Gastroesophageal sphincter (tissue), 4 donors: ENCODE results near the gene GHSR. TPM values are rescaled to one million over a fixed set of nuclear protein-coding genes. Genes with fewer than 3 reads are reported as not detected.

Experiments
- ATAC-seq: fragments of 150-250 bp; one replicate; pipeline ENCODE4 v1.9.1; 2016; ENCODE audit warnings: mild to moderate bottlenecking, moderate library complexity
- H3K27ac ChIP-seq, 4 donors: fragments of 200-600 bp; sonication (generic) in 3 of 4; 1 replicate in 3 of 4; 2 replicates in 1 of 4; pipeline ENCODE4 v1.5.1; 2016 to 2019
- H3K27me3 ChIP-seq: fragments of 200-600 bp; sonication (generic); one replicate; pipeline ENCODE4 v1.5.1; 2019
- H3K36me3 ChIP-seq, 2 donors: fragments of 200-600 bp; sonication (generic); one replicate each; pipeline ENCODE4 v1.5.1; 2019; ENCODE audit warnings: control low read depth in 1 of 2
- H3K4me1 ChIP-seq, 3 donors: fragments of 200-600 bp; sonication (generic); 1 replicate in 2 of 3; 2 replicates in 1 of 3; pipeline ENCODE4 v1.5.1; 2016 to 2019; ENCODE audit warnings: control low read depth in 2 of 3
- H3K4me3 ChIP-seq, 2 donors: fragments of 200-600 bp; sonication (generic); one replicate each; pipeline ENCODE4 v1.5.1; 2019; ENCODE audit warnings: mild to moderate bottlenecking in 1 of 2, moderate library complexity in 1 of 2
- H3K9me3 ChIP-seq, 3 donors: fragments of 200-600 bp; sonication (generic); one replicate each; pipeline ENCODE4 v1.5.1; 2017 to 2019; ENCODE audit warnings: control low read depth in 2 of 3
- EP300 ChIP-seq: sonication (generic); formaldehyde crosslinking; IDR thresholded peaks from one replicate; pipeline ENCODE4 v1.6.1; 2017; ENCODE audit warnings: antibody characterized with exemption, mild to moderate bottlenecking
- POLR2A ChIP-seq, 2 donors: fragments of 450-650 bp; IDR thresholded peaks; one replicate each; pipeline ENCODE4 v1.6.1; 2017; ENCODE audit warnings: antibody characterized with exemption in 2 of 2, mild to moderate bottlenecking in 2 of 2, moderate library complexity in 1 of 2
- POLR2AphosphoS5 ChIP-seq: sonication (generic); formaldehyde crosslinking; IDR thresholded peaks from one replicate; pipeline ENCODE4 v1.6.1; 2017; ENCODE audit warnings: antibody characterized with exemption
- WGBS, 2 donors: methylation state at CpG; one replicate each; pipeline ENCODE4 v1.1.5; 2018; ENCODE audit warnings: low coverage in 1 of 2; 5-methylcytosine and 5-hydroxymethylcytosine counted together
- total RNA-seq, 4 donors: library from RNA; depleted of rRNA; stranded (reverse); fragments of >200 nt; gene quantifications; one replicate each; pipeline ENCODE4 v1.1.0, GENCODE V29; 2016
- TF ChIP-seq, protein P1 (sequence below), 4 experiments: fragments of 200-600 bp in 2 of 4; fragments of 450-650 bp in 2 of 4; sonication (generic) in 1 of 4; IDR thresholded peaks; one replicate each; pipeline ENCODE4 v1.5.1; 2017 to 2019; ENCODE audit warnings: antibody characterized with exemption in 4 of 4, mild to moderate bottlenecking in 2 of 4, moderate library complexity in 2 of 4

Gene GHSR
- total RNA-seq, 4 donors from 2014 or later = not detected

DNA sequence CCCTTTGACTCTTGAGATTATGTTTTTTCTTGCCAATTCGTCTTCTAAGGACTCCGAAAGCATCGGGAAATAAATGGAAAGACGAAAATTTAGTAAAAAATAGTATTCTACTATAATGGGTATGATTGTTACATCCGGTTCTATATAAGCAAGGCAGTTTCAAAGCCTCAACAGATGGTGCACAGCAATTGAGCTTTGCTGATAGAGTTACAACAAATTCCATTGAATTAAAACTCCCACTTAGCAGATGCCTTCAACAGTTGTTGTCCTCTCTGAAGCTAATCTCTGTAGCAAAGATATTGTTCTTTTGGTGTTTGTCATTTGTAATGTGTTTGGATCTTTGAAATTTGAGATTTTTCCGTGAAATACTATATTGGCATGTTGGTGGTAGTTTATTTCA is 16.1 kb upstream of the GHSR start:
- Histone ChIP-seq H3K4me1 (peaks cover 0 to 16% (median 0%) of the 10 kb centered on the region in 3 donors), H3K9me3 (no peaks in the 10 kb centered on the region), H3K36me3 (no peaks in the 10 kb centered on the region), H3K27me3 (no peaks in the 10 kb centered on the region), H3K4me3 (no peak overlapping the region), H3K27ac (no peak overlapping the region)
- TF ChIP-seq, protein P1, sequence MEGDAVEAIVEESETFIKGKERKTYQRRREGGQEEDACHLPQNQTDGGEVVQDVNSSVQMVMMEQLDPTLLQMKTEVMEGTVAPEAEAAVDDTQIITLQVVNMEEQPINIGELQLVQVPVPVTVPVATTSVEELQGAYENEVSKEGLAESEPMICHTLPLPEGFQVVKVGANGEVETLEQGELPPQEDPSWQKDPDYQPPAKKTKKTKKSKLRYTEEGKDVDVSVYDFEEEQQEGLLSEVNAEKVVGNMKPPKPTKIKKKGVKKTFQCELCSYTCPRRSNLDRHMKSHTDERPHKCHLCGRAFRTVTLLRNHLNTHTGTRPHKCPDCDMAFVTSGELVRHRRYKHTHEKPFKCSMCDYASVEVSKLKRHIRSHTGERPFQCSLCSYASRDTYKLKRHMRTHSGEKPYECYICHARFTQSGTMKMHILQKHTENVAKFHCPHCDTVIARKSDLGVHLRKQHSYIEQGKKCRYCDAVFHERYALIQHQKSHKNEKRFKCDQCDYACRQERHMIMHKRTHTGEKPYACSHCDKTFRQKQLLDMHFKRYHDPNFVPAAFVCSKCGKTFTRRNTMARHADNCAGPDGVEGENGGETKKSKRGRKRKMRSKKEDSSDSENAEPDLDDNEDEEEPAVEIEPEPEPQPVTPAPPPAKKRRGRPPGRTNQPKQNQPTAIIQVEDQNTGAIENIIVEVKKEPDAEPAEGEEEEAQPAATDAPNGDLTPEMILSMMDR (IDR thresholded peaks at IDR 0.05) = no peak
- TF ChIP-seq POLR2A (IDR thresholded peaks at IDR 0.05) (no peak), EP300 (no peak), POLR2AphosphoS5 (no peak)
- ATAC-seq = no peak
- WGBS, 2 donors = 87 to 92% methylated on average over 6 of the region's 6 CpGs

DNA sequence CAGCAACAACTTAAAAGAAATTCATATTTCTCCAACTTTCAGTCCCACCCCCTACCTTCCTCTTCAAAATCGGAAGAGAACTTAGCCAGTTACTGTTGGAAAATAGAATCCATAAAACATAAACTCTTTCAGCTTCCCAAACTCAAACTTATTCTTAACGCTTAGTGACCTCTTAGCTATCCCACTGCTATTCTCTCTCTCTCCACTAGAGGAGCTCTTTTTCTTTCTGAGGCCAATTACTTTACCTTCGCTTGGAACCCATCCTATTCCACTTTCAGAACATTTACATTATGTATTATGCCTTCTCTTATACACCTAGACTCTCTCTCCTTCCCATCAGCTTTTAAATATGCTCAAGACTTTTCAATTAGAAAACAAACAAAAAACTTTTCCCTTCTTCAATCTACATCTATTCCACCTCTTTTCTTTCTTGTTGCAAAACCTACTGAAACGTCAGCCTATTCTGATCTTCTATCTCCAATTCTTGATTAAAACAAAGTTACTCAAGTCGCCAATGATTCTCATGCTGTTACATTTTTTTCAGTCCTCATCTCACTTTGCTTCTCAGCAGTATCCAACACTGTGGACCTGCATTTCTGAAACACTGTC is 13.4 kb upstream of the GHSR start:
- Histone ChIP-seq H3K4me3 (no peak overlapping the region), H3K4me1 (peaks cover 0 to 16% (median 0%) of the 10 kb centered on the region in 3 donors), H3K9me3 (no peaks in the 10 kb centered on the region), H3K36me3 (no peaks in the 10 kb centered on the region), H3K27me3 (no peaks in the 10 kb centered on the region), H3K27ac (peak overlapping the region in 1 of 4 donors; percentile 37)
- no peak for ATAC-seq
- TF ChIP-seq, protein P1 (IDR thresholded peaks at IDR 0.05) = peak; percentile 55 to 76 (median 70)
- no peak for TF ChIP-seq POLR2AphosphoS5
- WGBS, 2 donors = 29 to 35% methylated on average over 5 of the region's 5 CpGs

DNA sequence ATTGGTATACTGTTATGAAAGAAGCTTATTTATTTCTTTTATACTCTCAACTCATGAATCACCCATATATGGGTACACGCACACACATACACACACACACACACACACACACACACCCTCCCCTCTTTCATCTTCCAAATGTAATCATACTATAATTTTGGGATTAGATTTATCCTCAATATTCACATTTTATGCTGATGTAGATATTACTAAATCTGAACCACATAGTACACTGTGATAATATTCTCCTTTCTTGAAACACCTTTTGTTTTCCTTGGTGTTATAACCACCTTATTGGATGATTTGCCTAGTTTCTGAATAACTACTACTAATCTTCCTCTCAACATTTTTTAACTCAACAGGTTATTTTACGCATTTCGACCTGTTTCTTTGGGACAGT is 8.1 kb upstream of the GHSR start:
- no peaks in the 10 kb centered on the region for H3K9me3 ChIP-seq
- no peak overlapping the region for H3K4me3 ChIP-seq
- H3K36me3 ChIP-seq = no peaks in the 10 kb centered on the region
- ATAC-seq = no peak
- peaks cover 0 to 5% (median 0%) of the 10 kb centered on the region in 3 donors for H3K4me1 ChIP-seq
- peaks cover 5% of the 10 kb centered on the region for H3K27me3 ChIP-seq
- TF ChIP-seq POLR2AphosphoS5 (no peak), POLR2A (IDR thresholded peaks at IDR 0.05) (no peak), EP300 (no peak)
- TF ChIP-seq, protein P1 (IDR thresholded peaks at IDR 0.05) = no peak
- H3K27ac ChIP-seq = no peak overlapping the region
- 85 to 90% methylated on average over 1 to 3 of the region's 3 CpGs for WGBS, 2 donors

DNA sequence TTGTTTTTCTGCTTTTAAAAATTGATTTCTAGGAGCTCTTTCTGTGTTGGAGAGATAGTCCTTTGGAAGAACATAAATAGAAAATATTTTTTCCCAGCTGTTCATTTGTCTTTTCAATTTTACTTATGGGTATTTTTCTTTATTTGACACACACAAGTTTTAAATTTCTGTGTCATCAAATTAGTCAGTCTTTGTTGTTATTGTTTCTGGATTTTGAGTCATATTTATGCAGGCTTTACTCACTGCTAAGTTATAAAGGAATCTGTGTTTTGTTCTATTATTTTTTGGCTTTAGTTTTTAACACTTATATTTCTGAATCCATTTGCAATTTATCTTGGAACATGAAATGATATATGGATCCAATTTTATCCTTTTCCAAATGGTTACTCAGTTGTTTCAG is 5.9 kb upstream of the GHSR start:
- Histone ChIP-seq H3K4me3 (no peak overlapping the region), H3K27ac (no peak overlapping the region), H3K9me3 (no peaks in the 10 kb centered on the region), H3K27me3 (peaks cover 27% of the 10 kb centered on the region), H3K4me1 (peaks cover 0 to 11% (median 0%) of the 10 kb centered on the region in 3 donors), H3K36me3 (no peaks in the 10 kb centered on the region)
- no peak for TF ChIP-seq POLR2A (IDR thresholded peaks at IDR 0.05)
- TF ChIP-seq, protein P1 (IDR thresholded peaks at IDR 0.05) = no peak
- no peak for ATAC-seq

DNA sequence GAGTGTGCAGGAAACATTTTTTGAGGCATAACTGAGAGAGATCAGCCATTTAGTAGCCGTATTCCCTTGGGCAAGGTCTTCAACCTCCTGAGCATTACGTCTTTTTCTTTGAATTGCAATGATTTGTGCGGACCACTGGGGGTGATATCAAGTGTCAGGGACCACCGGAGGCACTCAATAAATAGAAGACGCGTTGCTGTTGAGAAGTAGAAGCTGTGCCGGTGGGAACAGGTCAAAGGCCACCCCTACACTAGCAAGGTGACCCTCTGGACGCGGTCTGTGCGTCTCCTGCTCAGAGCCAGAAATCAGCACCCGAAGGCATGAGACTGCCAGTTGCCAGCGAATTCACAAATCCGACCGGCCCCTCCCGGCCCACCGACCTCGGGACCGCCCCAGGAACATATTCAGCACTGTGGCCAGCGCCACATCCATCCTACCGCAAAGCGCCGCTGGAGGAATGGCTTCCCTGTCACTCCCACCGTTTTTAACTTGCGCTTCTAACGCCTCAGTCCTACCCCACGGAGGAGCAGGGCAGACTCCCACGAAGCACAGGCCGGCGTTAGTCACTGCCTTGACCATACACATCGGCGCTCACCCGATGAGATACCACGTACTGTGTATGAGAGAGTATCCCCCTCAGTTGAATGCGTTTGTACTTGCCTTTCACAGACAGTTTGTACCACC is 1.4 kb upstream of the GHSR start:
- TF ChIP-seq EP300 (no peak), POLR2A (IDR thresholded peaks at IDR 0.05) (no peak), POLR2AphosphoS5 (no peak)
- TF ChIP-seq, protein P1 (IDR thresholded peaks at IDR 0.05) = no peak

More for the DNA sequence above, 1.4 kb upstream of the GHSR start:
- 2 to 11% methylated on average over 8 to 12 of the region's 34 CpGs for WGBS, 2 donors
- peaks cover 0 to 28% (median 8%) of the 10 kb centered on the region in 3 donors for H3K4me1 ChIP-seq
- no peak overlapping the region for H3K4me3 ChIP-seq
- no peaks in the 10 kb centered on the region for H3K36me3 ChIP-seq
- ATAC-seq = no peak
- no peak overlapping the region for H3K27ac ChIP-seq
- no peaks in the 10 kb centered on the region for H3K9me3 ChIP-seq
- peaks cover 54% of the 10 kb centered on the region for H3K27me3 ChIP-seq
